K562 (cell line): Measurements from ENCODE around the gene CPPED1. TPM values are rescaled to one million over a fixed set of nuclear protein-coding genes. Genes with fewer than 3 reads are reported as not detected.

Experiments used
- ATAC-seq: fragments of 200-7000 bp; cut with Tn5 transposase; 3 replicates; pipeline ENCODE4 v1.9.1; 2020; ENCODE audit warnings: moderate library complexity
- BruUV-seq: library from RNA; stranded (reverse); fragments of 400-500 nt; replicated peaks from 2 replicates; lab custom pipeline; 2021; lab: Mats Ljungman, UMichigan
- CTCF ChIA-PET: fragments of 300-600 bp; formaldehyde crosslinking; extraction: SDS; loops from one replicate; lab custom pipeline; 2021; ENCODE audit warnings: low intra/inter-chr PET ratio; lab: Yijun Ruan, JAX
- POLR2A ChIA-PET: fragments of 300-600, 350-650 bp; sonication (Branson Sonifier 250); formaldehyde crosslinking; extraction: SDS; loops from one replicate; lab custom pipeline; 2021; ENCODE audit warnings: antibody characterized with exemption, inconsistent platforms; lab: Yijun Ruan, JAX
- DNase-seq, 4 experiments: peaks; one replicate each; pipeline versions ENCODE4 v3.0.0 to v3.0.0-alpha.2; 2011 to 2018; ENCODE audit warnings: low spot score in 3 of 4, mixed read lengths in 3 of 4; ENCODE audit errors: extremely low read depth in 1 of 4
- FAIRE-seq: peaks from 2 replicates; lab custom pipeline; 2011; peaks lifted over from hg19 to GRCh38; lab: Jason Lieb, UNC
- H2AFZ ChIP-seq: 2 replicates; pipeline ENCODE4 v1.6.0; 2011; ENCODE audit warnings: low read depth, low read length, control low read depth, inconsistent platforms
- H3K27ac ChIP-seq: fragments of 200-600 bp; 3 replicates; pipeline ENCODE4 v1.8.0; 2011; ENCODE audit warnings: low read depth, mild to moderate bottlenecking, control low read depth, inconsistent platforms, low read length, moderate library complexity, mixed read lengths; ENCODE audit errors: extremely low read depth
- H3K27me3 ChIP-seq, 2 experiments: fragments of 300-600 bp in 1 of 2; 2 replicates in 1 of 2; 3 replicates in 1 of 2; pipeline versions ENCODE4 v1.6.0 to v1.8.0; 2011; ENCODE audit warnings: inconsistent platforms in 2 of 2, low read length in 2 of 2, mild to moderate bottlenecking in 1 of 2, mixed read lengths in 1 of 2, moderate library complexity in 1 of 2; ENCODE audit not compliant: control insufficient read depth in 2 of 2, insufficient read depth in 2 of 2
- H3K36me3 ChIP-seq: fragments of 300-600 bp; 3 replicates; pipeline ENCODE4 v1.8.0; 2011; ENCODE audit warnings: mild to moderate bottlenecking, low read length, inconsistent platforms; ENCODE audit not compliant: control insufficient read depth, insufficient read depth
- H3K4me1 ChIP-seq, 2 experiments: fragments of 200-600 bp in 1 of 2; replicated peaks in 1 of 2; 2 replicates in 1 of 2; 3 replicates in 1 of 2; pipeline versions ENCODE4 v1.5.1 to v1.8.0; 2011; ENCODE audit warnings: inconsistent platforms in 2 of 2, low read length in 2 of 2, mild to moderate bottlenecking in 1 of 2, mixed read lengths in 1 of 2, moderate library complexity in 1 of 2; ENCODE audit not compliant: control insufficient read depth in 2 of 2, insufficient read depth in 2 of 2
- H3K4me2 ChIP-seq: 2 replicates; pipeline ENCODE4 v1.6.1; 2011; ENCODE audit warnings: low read length, control low read depth, inconsistent platforms, mixed read lengths; ENCODE audit not compliant: insufficient read depth
- H3K4me3 ChIP-seq: fragments of 200-600 bp; sonication (generic), shearing (Covaris generic); 2 replicates; pipeline ENCODE4 v1.5.1; 2016; ENCODE audit warnings: control low read depth, inconsistent platforms
- H3K79me2 ChIP-seq: fragments of 200-600 bp; 3 replicates; pipeline ENCODE4 v1.8.0; 2011; ENCODE audit warnings: low read length, inconsistent platforms; ENCODE audit not compliant: control insufficient read depth, insufficient read depth
- H3K9ac ChIP-seq, 2 experiments: 2 replicates each; pipeline versions ENCODE4 v1.6.0 to v1.6.1; 2011; ENCODE audit warnings: low read depth in 2 of 2, low read length in 2 of 2, control low read depth in 1 of 2, inconsistent platforms in 1 of 2, mild to moderate bottlenecking in 1 of 2, mixed read lengths in 1 of 2; ENCODE audit not compliant: insufficient read depth in 1 of 2
- H3K9me1 ChIP-seq: one replicate; pipeline ENCODE4 v1.6.0; 2011; ENCODE audit warnings: inconsistent platforms, mild to moderate bottlenecking, low read length, moderate library complexity; ENCODE audit not compliant: control insufficient read depth, insufficient read depth
- H3K9me3 ChIP-seq: replicated peaks from 2 replicates; pipeline ENCODE4 v1.5.1; 2011; ENCODE audit warnings: low read depth, low read length, inconsistent platforms; ENCODE audit not compliant: control insufficient read depth, insufficient read depth
- H4K20me1 ChIP-seq: replicated peaks from 2 replicates; pipeline ENCODE4 v1.6.1; 2011; ENCODE audit warnings: low read length, inconsistent platforms, mixed read lengths; ENCODE audit not compliant: control insufficient read depth, insufficient read depth
- CXXC5 ChIP-seq: fragments of 250-450 bp; sonication (Bioruptor Pico); IDR thresholded peaks from 2 replicates; pipeline ENCODE4 v1.8.0; 2022; ENCODE audit warnings: inconsistent platforms, mild to moderate bottlenecking, moderate library complexity
- EP300 ChIP-seq: IDR thresholded peaks from 2 replicates; pipeline ENCODE4 v1.6.1; 2012; ENCODE audit warnings: low read length, improper control_type of control experiment
- ESRRA ChIP-seq: fragments of 450-650 bp; IDR thresholded peaks from 2 replicates; pipeline ENCODE4 v1.6.1; 2014; ENCODE audit warnings: low read depth, mild to moderate bottlenecking, moderate library complexity, borderline replicate concordance
- FOSL1 ChIP-seq: fragments of 200-800 bp; sonication (Bioruptor generic); conservative IDR thresholded peaks from 2 replicates; pipeline ENCODE4 v1.6.1; 2016; ENCODE audit warnings: missing genetic modification characterization, missing compliant biosample characterization
- MLLT1 ChIP-seq, 2 experiments: fragments of 450-650 bp; IDR thresholded peaks; 2 replicates each; pipeline ENCODE4 v1.6.1; 2016
- MYNN ChIP-seq, 2 experiments: sonication (generic); formaldehyde crosslinking in 1 of 2; IDR thresholded peaks; 2 replicates each; pipeline versions ENCODE4 v1.5.0 to v1.6.1; 2016 to 2020; ENCODE audit warnings: antibody characterized with exemption in 1 of 2, missing genetic modification reagents in 1 of 2
- RREB1 ChIP-seq: fragments of 250-450 bp; sonication (Bioruptor Pico); IDR thresholded peaks from 2 replicates; pipeline ENCODE4 v1.4.0; 2020
- ZBTB5 ChIP-seq: fragments of 450-650 bp; IDR thresholded peaks from 2 replicates; pipeline ENCODE4 v1.6.1; 2017; ENCODE audit warnings: antibody characterized with exemption
- WGBS: fragments of 100-300 bp; shearing (Covaris generic); methylation state at CpG from one replicate; pipeline ENCODE4 v1.1.6; 2016; ENCODE audit warnings: low coverage, mixed read lengths; ENCODE audit not compliant: insufficient coverage; ENCODE audit errors: missing lambda C conversion rate; 5-methylcytosine and 5-hydroxymethylcytosine counted together
- in situ Hi-C: fragments of 300-500 bp; cut with MboI; formaldehyde crosslinking; loops from 4 replicates; pipeline ENCODE4 v1.15.0; 2018; ENCODE audit warnings: inconsistent platforms, mixed read lengths
- intact Hi-C: fragments of 100-400 bp; cut with micrococcal nuclease; formaldehyde crosslinking; loops from 2 replicates; pipeline ENCODE4 v1.14.2; 2022
- polyA plus RNA-seq, 8 experiments: library from polyadenylated mRNA; depleted of rRNA in 4 of 8; stranded (reverse) in 5 of 8; unstranded in 3 of 8; fragments of >200 nt; fragmentation: Nextera tagmentation in 2 of 8; fragmentation: Illumina TruSeq in 1 of 8; extraction: Ambion mirVana in 2 of 8; extraction: Trizol in 1 of 8; gene quantifications; 2 replicates each; pipeline versions ENCODE4 v1.2.1 to v1.2.3, GENCODE V29; 2011 to 2014; ENCODE audit warnings: inconsistent platforms in 1 of 8, missing spikeins in 1 of 8
- total RNA-seq, 7 experiments: library from RNA; depleted of rRNA in 6 of 7; stranded (reverse); fragments of >200 nt in 6 of 7; fragmentation: Illumina TruSeq in 2 of 7; extraction: Trizol in 2 of 7; gene quantifications; 2 replicates each; pipeline versions ENCODE4 v1.2.1 to v1.2.3, GENCODE V29; 2011 to 2021; ENCODE audit warnings: low replicate concordance in 1 of 7
- TF ChIP-seq, protein P1 (sequence below): fragments of 450-650 bp; formaldehyde crosslinking; IDR thresholded peaks from 2 replicates; pipeline ENCODE4 v1.4.0; 2020; ENCODE audit warnings: mild to moderate bottlenecking

The CPPED1 gene
- total and polyA plus RNA-seq, 9 of the 15 experiments (the other 6 are each of a cell fraction or from before 2014, with no cell fraction given) = 7.5 to 25.7 (median 16.9) TPM

- TF ChIP-seq RREB1 (CRISPR knock-in tag) (no peak), CXXC5 (no peak)
Observed at GRCh38 chr16:12769525-12769924, 34.2 kb downstream of the CPPED1 start (continued).

DNA sequence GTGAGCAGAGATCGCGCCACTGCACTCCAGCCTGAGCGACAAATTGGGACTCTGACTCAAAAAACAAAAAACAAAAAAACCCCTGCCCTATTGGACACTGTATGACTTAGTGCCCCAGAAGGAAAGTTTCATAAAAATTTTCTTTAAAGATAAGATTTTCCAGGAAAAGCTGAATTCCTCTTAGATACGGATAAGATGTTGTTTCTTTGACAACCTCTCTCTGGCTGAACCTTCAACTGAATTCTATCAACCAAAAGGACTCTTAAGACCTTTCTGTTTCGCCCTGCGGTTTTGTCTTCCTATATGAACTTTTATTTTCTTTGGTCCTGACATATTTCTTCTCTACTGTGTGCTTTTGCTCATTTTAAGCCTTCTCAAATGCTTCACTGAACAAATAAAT lies 35.8 kb downstream of the CPPED1 start:
- H3K4me1 ChIP-seq = peaks cover 13 to 24% of the 10 kb centered on the region in 2 experiments; a peak in 4 of 5 replicates
- peak overlapping the region; percentile 65; the same call in 2 of the 3 replicates for H3K27ac ChIP-seq
- DNase-seq (peak in 1 of 4 experiments; percentile 45), ATAC-seq (peak; percentile 49), FAIRE-seq (no peak)
- CTCF ChIA-PET = no interaction called here
- H3K9me1 ChIP-seq = no peaks in the 10 kb centered on the region
- H3K9me3 ChIP-seq = no peaks in the 10 kb centered on the region
- H3K79me2 ChIP-seq = 0 out of 3 replicates have a peak, but pooled peaks cover 4% of the 10 kb centered on the region
- H3K9ac ChIP-seq = peak overlapping the region in 1 of 2 experiments; percentile 26; a peak in 1 of 4 replicates
- WGBS = 25% methylated on average over 6 of the region's 6 CpGs
- H3K4me2 ChIP-seq = no peak overlapping the region
- intact Hi-C loops = loop anchor here (5.0 kb wide), 1 partner anchor 34 kb away; the partner anchor contains the start of gene CPPED1
- in situ Hi-C loops = no loop called here
- POLR2A ChIA-PET = interaction anchor here (0.6 to 0.7 kb wide), 2 partner anchors 72 to 216 kb away, joined by 3 to 4 read pairs; no protein-coding TSS in a partner anchor
- BruUV-seq = no TSS peak
- H3K27me3 ChIP-seq = no peaks in the 10 kb centered on the region
- no peak overlapping the region for H3K4me3 ChIP-seq
- H3K36me3 ChIP-seq = no peaks in the 10 kb centered on the region; the same call in 2 of the 3 replicates
- 0 out of 2 replicates have a peak overlapping the region, but pooled peaks have one; percentile 19 for H2AFZ ChIP-seq
- H4K20me1 ChIP-seq = no peaks in the 10 kb centered on the region
- peak; percentile 20; the same call in 1 of the 2 replicates for TF ChIP-seq EP300
- TF ChIP-seq MLLT1 (IDR thresholded peaks at IDR 0.05) = peak in 1 of 2 experiments; percentile 69; a peak in 1 of 4 replicates
- peak; percentile 99 for TF ChIP-seq MYNN (IDR thresholded peaks at IDR 0.05)
- TF ChIP-seq MYNN (CRISPR knock-in tag; IDR thresholded peaks at IDR 0.05) = peak; percentile 88
- peak; percentile 76; the same call in 1 of the 2 replicates for TF ChIP-seq ESRRA
- TF ChIP-seq, protein P1, sequence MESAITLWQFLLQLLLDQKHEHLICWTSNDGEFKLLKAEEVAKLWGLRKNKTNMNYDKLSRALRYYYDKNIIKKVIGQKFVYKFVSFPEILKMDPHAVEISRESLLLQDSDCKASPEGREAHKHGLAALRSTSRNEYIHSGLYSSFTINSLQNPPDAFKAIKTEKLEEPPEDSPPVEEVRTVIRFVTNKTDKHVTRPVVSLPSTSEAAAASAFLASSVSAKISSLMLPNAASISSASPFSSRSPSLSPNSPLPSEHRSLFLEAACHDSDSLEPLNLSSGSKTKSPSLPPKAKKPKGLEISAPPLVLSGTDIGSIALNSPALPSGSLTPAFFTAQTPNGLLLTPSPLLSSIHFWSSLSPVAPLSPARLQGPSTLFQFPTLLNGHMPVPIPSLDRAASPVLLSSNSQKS (CRISPR knock-in tag) = no peak
- TF ChIP-seq FOSL1 (tag) = 0 out of 2 replicates have a peak, but pooled peaks have one; percentile 11
- TF ChIP-seq ZBTB5 = no peak
